Upper lobe of right lung (tissue), 1 donor: ENCODE results near the gene SERHL2. TPM values are rescaled to one million over a fixed set of nuclear protein-coding genes. Genes with fewer than 3 reads are reported as not detected.
A peak's percentile ranks its signal among the peaks of the same experiment; 100 is the strongest.
"Not testable (repeated sequence)": the region's sequence is repeated elsewhere in the genome, so short reads cannot be mapped to it uniquely, and the experiment has no call there.

Experiments used
- ATAC-seq: fragments of 200-7000 bp; cut with Tn5 transposase; one replicate; pipeline ENCODE4 v1.9.1; 2020; ENCODE audit warnings: mild to moderate bottlenecking, moderate library complexity
- DNase-seq: peaks from one replicate; pipeline ENCODE4 v3.0.0-alpha.2; 2020
- H3K27ac ChIP-seq: fragments of 200-600 bp; one replicate; pipeline ENCODE4 v1.8.0; 2022
- H3K27me3 ChIP-seq: fragments of 200-600 bp; one replicate; pipeline ENCODE4 v1.8.0; 2022; ENCODE audit warnings: mild to moderate bottlenecking
- H3K36me3 ChIP-seq: fragments of 200-600 bp; one replicate; pipeline ENCODE4 v1.8.0; 2022
- H3K4me1 ChIP-seq: fragments of 200-600 bp; one replicate; pipeline ENCODE4 v1.8.0; 2022
- H3K4me3 ChIP-seq: fragments of 200-600 bp; one replicate; pipeline ENCODE4 v1.8.0; 2022; ENCODE audit warnings: mild to moderate bottlenecking
- H3K9me3 ChIP-seq: fragments of 200-600 bp; one replicate; pipeline ENCODE4 v1.8.0; 2022
- intact Hi-C: fragments of 100-400 bp; cut with DNase I; formaldehyde crosslinking; loops from one replicate; pipeline ENCODE4 v1.11.0; 2022
- total RNA-seq: library from RNA; stranded (reverse); fragmentation: NEBNext Ultra II Directional; extraction: Animal tissue kit (Norgen Biotek cat#: 25700); gene quantifications from one replicate; pipeline ENCODE4 v1.2.1, GENCODE V29; 2021
- TF ChIP-seq, protein P1 (sequence below): fragments of 200-600 bp; IDR thresholded peaks from one replicate; pipeline ENCODE4 v1.8.0; 2022; ENCODE audit warnings: antibody characterized with exemption
- donor health status: DM: no; HTN: yes; CAD: no; lungs with severe emphysema.

Gene SERHL2
- total RNA-seq, 1 donor from 2014 or later, result 1.2 TPM

DNA sequence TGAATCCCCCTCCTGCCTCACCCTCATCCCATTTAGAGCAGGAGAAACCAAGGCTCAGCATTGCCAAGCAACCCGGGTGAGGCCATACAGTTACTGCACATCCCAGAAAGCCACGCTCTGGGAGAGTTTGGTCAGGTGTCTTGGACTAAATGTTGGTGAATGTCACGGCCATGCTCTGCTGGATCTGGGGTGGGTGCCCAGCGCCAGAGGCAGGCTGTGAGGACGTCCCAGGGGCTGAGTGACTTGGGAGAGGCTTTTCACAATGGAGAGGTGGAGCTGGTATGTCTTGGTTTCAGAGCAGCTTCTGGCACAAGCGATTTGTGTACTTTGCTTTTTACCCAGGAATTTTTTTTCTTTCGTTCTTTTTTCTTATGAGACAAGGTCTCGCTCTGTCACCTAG lies 6.6 kb downstream of the SERHL2 start:
- intact Hi-C loops, result no loop called here
- Histone ChIP-seq H3K27ac (no peak overlapping the region), H3K4me3 (no peak overlapping the region), H3K27me3 (no peaks in the 10 kb centered on the region), H3K9me3 (no peaks in the 10 kb centered on the region), H3K36me3 (no peaks in the 10 kb centered on the region), H3K4me1 (peaks cover 4% of the 10 kb centered on the region)
- DNase-seq (no peak), ATAC-seq (no peak)
- TF ChIP-seq, protein P1, sequence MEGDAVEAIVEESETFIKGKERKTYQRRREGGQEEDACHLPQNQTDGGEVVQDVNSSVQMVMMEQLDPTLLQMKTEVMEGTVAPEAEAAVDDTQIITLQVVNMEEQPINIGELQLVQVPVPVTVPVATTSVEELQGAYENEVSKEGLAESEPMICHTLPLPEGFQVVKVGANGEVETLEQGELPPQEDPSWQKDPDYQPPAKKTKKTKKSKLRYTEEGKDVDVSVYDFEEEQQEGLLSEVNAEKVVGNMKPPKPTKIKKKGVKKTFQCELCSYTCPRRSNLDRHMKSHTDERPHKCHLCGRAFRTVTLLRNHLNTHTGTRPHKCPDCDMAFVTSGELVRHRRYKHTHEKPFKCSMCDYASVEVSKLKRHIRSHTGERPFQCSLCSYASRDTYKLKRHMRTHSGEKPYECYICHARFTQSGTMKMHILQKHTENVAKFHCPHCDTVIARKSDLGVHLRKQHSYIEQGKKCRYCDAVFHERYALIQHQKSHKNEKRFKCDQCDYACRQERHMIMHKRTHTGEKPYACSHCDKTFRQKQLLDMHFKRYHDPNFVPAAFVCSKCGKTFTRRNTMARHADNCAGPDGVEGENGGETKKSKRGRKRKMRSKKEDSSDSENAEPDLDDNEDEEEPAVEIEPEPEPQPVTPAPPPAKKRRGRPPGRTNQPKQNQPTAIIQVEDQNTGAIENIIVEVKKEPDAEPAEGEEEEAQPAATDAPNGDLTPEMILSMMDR, result no peak

DNA sequence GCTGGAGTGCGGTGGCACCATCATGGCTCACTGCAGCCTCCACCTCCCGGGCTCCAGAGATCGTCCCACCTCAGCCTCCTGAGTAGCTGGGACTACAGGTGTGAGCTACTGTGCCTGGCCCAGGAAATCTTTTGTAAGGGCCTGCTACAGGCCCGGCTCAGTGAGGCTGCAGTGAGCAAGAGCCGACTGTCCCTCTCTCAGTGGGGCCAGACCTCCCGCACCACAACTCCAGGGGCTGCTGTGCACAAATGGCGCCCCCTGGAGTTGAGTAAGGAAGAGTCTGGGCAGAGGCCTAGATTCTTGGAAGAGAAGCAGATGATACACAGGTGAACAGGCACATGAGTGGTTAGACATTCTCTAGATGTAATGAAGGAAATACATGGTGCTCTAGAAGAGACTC lies 7.0 kb downstream of the SERHL2 start:
- peak; percentile 48 for ATAC-seq

DNA sequence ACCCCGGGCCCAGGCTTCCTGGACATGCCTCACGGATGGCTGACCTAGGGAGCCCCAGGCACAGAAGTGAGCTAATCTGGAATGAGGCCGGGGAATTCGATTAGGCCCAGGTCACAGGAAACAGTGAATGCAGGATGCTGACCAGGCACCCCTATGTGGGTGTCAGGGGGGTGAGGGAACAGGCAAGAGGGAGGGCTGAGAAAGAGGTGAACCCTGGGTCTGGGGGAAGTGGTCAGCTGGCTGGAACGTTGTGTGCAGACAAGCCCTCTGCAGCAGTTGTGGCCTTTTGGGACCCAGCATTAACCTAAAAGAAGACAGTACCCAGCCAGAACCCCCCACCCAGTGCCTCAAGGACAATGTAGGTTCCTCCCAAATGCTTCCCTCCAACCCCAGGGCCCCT lies 8.1 kb downstream of the SERHL2 start:
- no peaks in the 10 kb centered on the region for H3K27me3 ChIP-seq
- ATAC-seq, result peak; percentile 14
- no peaks in the 10 kb centered on the region for H3K36me3 ChIP-seq
- TF ChIP-seq, protein P1, result no peak
- DNase-seq, result no peak
- peaks cover 4% of the 10 kb centered on the region for H3K4me1 ChIP-seq
- H3K9me3 ChIP-seq, result no peaks in the 10 kb centered on the region
- H3K27ac ChIP-seq, result no peak overlapping the region
- no peak overlapping the region for H3K4me3 ChIP-seq
- intact Hi-C loops, result no loop called here

More for the DNA sequence above, 7.0 kb downstream of the SERHL2 start:
- no peak overlapping the region for H3K27ac ChIP-seq
- H3K9me3 ChIP-seq, result no peaks in the 10 kb centered on the region
- H3K36me3 ChIP-seq, result no peaks in the 10 kb centered on the region
- TF ChIP-seq, protein P1, result peak; percentile 48
- DNase-seq, result no peak
- no peak overlapping the region for H3K4me3 ChIP-seq
- H3K4me1 ChIP-seq, result peaks cover 4% of the 10 kb centered on the region
- intact Hi-C loops, result no loop called here
- H3K27me3 ChIP-seq, result no peaks in the 10 kb centered on the region

DNA sequence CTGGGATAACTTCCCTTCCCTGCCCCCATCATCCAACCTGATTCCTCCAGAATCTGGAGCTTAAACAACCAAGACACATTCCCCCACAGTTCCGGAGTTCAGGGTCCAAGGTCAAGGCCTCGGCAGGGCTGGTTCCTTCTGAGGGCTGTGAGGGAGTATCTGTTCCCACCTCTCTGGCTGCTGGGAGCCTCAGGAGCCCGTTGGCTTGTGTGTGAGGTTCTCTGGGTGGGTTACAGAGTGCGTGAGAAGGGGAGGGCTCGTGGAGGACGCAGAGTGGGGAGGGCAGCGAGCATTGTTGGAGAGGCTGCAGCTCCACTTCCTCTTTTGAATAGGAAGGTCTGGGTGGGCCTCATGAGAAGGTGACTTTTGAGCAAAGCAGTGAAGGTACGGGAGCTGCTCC lies 8.5 kb downstream of the SERHL2 start:
- peaks cover 4% of the 10 kb centered on the region for H3K4me1 ChIP-seq
- no peak overlapping the region for H3K27ac ChIP-seq
- peak; percentile 16 for ATAC-seq
- no peaks in the 10 kb centered on the region for H3K9me3 ChIP-seq
- H3K4me3 ChIP-seq, result no peak overlapping the region
- no peaks in the 10 kb centered on the region for H3K27me3 ChIP-seq
- DNase-seq, result no peak
- TF ChIP-seq, protein P1, result no peak
- intact Hi-C loops, result no loop called here
- no peaks in the 10 kb centered on the region for H3K36me3 ChIP-seq

DNA sequence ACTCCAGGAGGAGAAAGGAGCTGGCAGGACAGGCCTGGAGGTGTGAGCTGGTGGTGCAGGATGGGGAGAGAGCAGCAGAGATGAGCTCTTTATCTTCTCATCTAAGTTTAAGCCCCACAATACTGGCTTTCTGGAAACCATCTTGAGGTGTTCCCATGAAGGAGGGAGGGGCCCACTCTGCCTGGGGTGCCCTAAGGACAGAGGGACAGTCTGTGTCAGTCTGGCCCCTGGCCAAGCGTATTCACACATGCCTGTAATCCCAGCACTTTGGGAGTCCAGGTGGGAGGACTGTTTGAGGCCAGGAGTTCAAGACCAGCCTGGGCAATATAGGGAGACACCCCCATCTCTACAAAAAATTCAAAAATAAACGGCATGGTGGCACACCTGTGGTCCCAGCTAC lies 8.9 kb downstream of the SERHL2 start:
- ATAC-seq, result no peak
- DNase-seq, result no peak
- Histone ChIP-seq H3K4me1 (peaks cover 4% of the 10 kb centered on the region), H3K27me3 (no peaks in the 10 kb centered on the region), H3K4me3 (no peak overlapping the region), H3K9me3 (no peaks in the 10 kb centered on the region), H3K27ac (no peak overlapping the region), H3K36me3 (no peaks in the 10 kb centered on the region)
- intact Hi-C loops, result no loop called here
- TF ChIP-seq, protein P1, result no peak

DNA sequence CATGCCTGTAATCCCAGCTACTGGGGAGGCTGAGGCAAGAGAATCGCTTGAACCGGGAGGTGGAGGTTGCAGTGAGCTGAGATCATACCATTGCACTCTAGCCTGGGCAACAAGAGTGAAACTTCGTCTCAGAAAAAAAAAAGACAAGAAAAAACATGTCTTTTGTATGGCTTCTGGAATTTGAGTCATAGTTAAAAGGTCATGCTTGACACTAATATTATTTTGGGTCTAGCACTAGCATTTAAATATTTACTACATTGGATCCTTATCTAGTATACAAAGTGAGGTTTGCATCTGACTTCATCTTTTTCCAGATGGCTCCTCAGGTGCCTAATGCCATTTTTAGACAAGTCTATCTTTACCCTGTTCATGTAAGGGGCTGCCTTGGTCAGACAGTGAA lies 10.2 kb downstream of the SERHL2 start:
- H3K4me1 ChIP-seq, H3K4me3 ChIP-seq, H3K9me3 ChIP-seq, intact Hi-C loops, DNase-seq, H3K27ac ChIP-seq, H3K27me3 ChIP-seq, H3K36me3 ChIP-seq, ATAC-seq: not testable (repeated sequence)
